HG03025 (cell line): ENCODE data around the gene BFSP2.
A peak's percentile ranks its signal among the peaks of the same experiment; 100 is the strongest.
"Not testable (repeated sequence)": the region's sequence is repeated elsewhere in the genome, so short reads cannot be mapped to it uniquely, and the experiment has no call there.

Experiments used
- ATAC-seq: cut with Tn5 transposase; IDR thresholded peaks from one replicate; pipeline ENCODE4 v1.9.1; 2021; ENCODE audit warnings: mild to moderate bottlenecking, moderate library complexity; ENCODE audit not compliant: unreplicated experiment, low FRiP score

Gene BFSP2

DNA sequence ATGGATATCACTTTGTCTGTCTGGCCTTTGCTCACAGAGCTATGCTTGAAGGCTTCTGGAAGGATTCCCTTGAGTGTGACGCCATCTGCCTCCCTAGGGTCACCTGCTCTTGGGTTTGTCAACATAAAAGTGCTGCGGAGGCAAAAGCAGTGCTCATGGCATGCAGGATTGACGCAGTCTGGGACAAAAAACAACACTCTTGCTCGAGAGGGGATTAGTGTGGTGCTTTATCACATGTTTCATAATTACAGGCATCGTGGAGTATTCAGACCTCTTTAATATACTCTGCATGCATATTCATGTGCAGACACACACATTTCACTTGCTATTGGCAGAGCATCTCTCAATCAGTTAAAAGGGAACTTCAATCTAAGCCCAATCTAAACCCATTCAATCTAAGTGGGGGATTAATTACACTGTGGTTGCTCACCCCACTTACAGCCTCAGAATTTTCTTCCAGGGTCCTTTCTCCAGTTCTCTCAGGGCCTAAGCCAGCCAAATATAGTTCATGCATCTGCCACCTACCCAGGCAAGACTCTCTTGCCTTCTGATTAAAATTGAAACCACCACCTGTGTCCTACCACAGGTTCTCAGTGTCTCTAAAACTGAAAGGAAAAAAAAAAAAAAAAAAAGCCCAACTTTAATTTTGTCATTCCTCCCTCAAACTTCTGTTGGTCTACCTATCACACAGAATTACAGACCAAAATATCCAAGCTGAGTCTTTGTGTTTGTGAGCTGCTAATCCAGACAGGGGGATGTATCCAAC is 75.6 kb downstream of the BFSP2 start:
- ATAC-seq = peak; percentile 81

DNA sequence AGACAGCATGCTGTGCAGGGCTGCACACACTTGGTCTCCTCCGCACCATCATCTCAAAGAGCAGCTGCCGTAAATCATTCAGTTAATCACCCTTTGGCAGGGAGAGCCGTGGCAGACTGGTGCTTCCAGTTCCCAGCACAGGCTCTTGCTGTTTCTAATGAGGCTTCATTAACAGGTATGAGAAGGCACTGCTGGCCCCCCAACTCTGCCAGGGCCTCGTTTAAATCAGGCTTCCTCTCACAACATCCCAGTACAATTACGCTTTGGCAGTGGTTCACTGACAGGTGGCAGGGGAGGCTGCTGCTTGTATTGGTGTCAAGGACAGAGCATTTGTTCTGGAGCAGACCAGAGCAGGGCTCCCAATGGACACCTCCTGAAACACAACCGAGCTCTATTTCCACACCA is 77.1 kb downstream of the BFSP2 start:
- no peak for ATAC-seq

DNA sequence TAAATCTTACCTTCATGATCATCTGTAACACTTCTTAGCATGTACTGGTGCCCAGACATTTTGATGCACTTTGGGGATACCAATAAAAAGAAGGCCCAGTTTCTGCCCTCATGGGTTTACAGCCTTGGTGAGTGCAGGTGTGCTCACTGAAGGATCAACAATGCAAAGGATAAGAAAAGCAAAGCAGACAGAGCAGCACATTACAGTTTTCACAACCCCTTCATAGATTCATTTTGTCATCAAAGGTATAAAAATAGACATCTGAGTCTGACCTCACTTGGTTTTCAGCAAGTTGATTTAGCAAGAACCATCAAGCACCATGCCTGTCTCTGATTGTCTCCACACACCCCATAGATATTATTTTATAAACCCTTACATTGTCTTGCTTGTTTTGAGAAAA is 77.6 kb downstream of the BFSP2 start:
- no peak for ATAC-seq

DNA sequence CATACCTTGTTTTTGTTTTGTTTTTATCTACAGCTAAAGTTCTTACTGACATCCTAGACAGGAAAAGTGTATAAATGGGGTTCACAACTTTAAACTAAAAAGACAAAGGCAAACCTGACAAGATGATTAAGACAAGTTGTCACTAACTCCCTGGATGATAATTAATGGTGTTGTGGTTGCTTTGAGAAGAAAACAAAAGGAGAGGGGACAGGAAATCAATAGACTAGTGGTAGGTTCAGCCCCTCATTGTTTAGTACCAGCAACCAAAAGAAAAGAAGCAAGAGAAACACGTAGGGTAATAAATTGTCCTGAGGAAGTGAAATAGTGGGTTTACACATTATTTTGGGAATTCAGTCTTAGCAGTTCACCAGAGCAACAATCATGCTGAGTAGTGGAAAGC is 78.8 kb downstream of the BFSP2 start:
- ATAC-seq = no peak

DNA sequence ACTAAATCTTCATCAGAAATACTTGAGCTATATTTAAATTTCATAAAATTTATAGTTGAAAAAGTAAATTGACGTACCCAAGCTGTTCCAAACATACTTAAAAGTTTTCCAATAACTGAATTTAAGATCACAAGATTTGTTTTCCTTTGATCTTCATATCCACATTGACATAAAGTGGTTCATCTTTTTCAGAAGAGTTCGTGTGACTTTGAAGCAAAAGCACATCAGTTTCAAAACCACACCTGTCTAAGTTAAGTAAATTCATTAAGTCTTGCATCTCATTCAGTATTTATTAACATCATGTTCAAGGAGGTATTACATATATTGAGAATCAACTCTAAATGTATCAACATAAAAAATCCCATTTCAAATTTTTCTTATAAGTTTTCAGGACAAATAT is 79.5 kb downstream of the BFSP2 start:
- no peak for ATAC-seq

DNA sequence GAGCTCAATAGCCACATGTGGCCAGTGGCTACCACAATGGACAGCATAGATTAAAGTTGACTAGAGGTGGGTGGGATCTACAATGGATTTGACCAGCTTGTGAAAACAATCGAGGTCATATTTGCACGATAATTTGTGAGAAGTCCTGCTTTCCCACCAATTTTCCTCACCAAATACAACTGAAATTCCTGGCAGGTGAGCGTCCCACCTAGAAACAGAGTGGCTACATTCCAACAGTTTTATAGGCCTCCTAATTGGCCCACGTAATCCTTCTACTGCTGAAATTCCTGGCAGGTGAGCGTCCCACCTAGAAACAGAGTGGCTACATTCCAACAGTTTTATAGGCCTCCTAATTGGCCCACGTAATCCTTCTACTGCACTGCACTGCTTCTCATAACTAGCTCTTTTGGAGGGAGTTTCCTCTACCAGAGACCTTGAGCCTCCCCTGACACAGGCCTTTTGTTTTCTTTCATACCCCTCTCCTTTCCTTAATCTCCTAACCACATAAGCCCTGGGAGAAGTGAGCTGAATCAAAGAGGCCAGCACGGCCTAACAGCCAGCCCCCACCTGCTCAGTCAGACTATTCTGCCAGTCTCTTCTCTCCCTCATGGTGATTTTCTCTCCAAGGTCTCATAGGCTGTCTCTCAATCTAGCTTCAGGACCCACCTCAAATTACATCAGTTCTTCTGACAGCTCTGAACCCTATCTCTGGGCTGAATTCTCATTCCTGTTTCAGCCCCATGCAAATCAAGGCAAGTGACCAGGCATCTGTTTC is 80.2 kb downstream of the BFSP2 start:
- peak; percentile 63 for ATAC-seq

DNA sequence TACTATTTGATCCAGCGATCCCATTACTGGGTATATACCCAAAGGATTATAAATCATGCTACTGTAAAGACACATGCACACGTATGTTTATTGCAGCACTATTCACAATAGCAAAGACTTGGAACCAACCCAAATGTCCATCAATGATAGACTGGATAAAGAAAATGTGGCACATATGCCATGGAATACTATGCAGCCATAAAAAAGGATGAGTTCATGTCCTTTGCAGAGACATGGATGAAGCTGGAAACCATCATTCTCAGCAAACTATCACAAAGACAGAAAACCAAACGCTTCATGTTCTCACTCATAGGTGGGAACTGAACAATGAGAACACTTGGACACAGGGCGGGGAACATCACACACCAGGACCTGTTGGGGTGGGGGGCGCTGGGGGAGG is 82.6 kb downstream of the BFSP2 start:
- not testable (repeated sequence) for ATAC-seq

DNA sequence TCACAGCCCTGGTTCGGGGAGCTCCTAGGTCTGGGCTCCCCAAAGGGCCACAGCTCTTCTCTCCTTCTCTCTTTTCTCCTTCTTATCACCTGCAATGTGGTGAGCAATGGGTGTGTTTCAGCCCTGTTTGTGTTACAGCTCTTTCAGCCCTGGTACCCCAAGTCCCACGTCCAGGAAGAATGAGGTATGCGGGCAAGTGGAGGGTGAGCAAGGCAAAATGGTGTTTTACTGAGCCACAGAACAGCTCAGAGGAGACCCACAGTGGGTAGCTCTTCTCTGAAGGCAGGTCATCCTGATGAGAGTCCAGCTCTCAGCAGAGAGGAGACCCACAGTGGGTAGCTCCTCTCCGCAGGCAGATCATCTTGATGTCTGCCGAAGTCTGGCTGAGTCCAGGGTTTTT is 86.8 kb downstream of the BFSP2 start:
- no peak for ATAC-seq

DNA sequence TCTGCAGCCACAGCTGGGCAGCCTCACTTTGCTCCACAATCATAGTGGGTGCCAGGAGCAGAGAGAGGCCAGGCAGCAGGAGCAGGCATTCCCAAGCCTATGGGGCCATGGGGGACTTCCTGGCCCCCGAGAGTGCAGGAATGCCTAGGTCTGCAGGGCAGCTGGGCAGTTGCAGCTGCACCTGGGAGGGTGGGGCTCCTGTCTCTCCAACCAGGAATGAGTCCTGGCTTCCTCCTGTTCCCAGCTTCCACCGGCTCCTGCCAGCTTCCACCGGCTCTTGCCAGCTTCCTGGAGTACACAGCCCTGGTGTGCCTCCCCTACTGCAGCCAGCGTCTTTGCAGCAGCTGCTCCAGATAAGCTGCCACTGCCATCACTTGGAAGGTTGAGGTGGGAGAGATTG is 87.3 kb downstream of the BFSP2 start:
- ATAC-seq = no peak

DNA sequence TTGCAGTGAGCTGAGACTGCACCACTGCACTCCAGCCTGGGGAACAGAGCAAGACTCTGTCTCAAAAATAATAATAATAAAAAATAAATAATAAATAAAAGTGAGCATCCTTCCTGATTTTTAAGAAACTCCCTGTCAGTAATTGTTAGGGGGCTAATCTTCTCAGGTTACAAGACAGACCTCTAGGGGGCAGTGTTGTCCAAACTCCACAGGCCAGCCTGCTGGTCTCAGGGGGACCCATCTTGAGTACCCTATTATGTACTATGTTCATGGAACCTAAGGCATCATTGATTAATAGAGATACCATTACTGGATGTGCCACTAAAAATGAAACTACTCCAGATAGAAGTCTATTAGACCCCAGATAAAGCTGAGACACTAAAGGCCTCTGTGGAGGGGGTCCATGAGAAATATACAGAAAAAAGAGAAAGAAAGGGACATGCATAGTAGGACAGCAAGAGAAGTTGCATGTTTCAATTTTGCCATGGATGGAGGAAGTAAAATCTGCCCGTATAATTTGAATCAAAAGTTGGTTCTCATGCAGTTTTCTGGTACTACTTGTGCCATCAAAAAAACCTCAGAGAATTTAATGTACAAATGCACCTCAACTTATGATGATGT is 88.2 kb downstream of the BFSP2 start:
- ATAC-seq = no peak

DNA sequence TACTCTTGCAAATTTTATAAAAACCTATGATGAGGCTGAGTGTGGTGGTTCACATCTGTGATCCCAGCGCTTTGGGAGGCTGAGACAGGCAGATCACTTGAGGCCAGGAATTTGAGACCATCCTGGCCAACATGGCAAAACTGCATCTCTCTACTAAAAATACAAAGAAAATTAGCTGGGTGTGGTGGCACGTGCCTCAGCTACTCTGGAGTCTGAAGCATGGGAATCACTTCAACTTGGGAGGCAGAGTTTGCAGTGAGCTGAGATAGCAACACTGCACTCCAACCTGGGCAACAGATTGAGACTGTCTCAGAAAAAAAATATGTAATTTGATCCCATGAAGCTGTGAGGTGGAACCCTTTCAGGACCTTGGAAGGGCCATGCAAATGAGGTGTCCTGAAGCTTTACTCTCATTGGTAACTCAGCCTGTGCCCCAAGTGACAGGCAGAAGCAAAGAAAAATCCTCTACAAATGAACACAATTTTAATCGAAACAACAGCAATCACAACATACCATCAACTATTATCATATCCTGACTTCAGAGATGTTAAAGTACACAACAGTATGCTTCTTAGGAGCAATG is 89.0 kb downstream of the BFSP2 start:
- ATAC-seq = no peak

DNA sequence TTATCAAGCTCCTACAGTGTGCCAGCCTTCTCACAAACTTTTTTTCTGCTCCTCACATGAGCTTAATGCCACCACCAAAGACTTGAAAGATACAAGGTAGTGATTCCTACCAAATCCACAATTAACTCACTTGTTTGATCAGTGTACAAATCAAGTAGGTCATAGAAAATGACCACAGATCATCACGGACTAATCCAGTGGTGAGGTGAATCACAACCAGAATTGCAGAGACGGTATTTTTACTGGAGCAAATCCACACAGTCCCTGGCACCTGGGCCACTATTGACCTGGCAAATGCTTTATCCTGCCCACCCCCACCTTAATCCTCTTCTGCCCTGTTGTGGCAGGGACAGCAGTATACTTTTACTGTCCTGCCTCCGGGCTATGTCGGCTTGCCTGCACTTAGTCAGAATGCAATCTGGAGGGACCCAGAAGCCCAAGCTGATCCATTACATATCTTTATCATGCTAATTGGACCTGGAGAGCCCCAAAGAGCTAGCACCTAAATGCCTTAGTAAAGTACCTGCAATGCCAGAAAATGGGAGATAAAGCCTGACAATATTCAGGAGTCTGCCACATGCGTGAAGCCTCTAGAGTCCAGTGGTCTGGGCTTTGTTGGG is 89.7 kb downstream of the BFSP2 start:
- ATAC-seq = no peak

DNA sequence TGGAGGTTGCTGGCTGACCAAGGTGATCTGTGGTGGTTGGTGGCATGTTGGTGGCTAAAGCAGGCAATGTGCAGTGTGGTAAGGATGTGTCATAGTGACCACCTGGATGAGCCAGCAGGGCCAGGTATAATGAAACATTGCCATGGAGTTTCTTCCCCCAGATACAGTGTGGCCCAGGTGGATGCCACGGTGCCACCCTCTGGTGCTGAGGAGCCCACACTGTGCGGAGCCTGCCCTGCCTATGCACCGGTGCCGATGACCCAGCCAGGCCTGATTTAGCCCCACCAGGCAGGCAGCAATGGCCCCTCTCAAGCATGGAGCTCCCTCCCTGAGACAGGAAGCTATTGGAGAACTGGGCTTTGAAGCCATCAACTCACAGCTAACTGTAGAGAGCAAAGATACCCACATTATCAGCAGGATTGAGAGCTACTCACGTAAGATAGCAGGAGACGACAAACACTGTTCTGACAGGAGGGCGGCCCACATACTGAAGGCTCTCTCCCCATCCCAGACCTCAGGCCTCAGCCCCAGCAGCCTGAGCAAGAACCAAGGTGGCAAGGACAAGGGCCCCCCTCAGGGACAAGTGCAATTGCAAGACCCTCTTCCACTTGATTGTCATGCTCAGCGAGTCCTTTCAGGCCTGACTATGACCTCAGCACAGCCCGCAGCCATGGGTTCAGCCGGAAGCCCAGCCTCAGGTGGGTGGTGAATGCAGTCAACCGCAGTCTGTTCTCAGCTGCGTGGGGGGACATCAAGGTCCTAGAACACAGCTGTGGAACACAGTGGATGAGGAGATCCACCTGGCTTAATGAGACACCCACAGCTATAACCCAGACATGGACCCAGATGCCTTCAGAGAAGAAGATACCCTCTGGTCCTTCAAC is 90.9 kb downstream of the BFSP2 start:
- peak; percentile 86 for ATAC-seq

DNA sequence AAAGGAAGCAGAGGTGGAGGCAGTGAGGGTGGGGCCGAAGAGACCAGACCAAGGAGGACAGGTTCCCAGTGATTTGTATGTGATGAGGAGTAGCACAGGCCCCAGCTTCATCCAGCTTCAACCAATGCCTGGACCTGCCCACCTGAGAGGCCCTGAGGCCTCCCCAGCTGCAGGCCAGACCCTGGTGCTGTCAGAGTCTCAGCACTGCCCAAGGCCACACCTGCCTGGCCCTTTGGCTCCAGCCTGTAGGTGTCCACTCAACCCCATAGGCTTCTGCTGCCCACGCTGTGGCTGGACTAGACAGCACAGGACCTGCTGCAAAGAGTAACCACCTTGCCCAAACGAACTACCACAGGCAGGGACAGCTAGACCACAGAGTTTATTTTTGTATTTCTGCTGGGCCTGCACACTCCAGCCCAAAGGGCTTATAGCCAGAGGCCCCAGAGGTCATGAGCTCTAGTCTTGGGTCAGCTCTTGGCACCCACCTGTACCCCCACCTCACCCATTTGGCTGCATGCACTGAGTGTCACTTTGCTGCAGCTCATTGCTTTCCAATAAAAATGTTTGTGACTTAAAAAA is 91.7 kb downstream of the BFSP2 start:
- ATAC-seq = peak; percentile 8

DNA sequence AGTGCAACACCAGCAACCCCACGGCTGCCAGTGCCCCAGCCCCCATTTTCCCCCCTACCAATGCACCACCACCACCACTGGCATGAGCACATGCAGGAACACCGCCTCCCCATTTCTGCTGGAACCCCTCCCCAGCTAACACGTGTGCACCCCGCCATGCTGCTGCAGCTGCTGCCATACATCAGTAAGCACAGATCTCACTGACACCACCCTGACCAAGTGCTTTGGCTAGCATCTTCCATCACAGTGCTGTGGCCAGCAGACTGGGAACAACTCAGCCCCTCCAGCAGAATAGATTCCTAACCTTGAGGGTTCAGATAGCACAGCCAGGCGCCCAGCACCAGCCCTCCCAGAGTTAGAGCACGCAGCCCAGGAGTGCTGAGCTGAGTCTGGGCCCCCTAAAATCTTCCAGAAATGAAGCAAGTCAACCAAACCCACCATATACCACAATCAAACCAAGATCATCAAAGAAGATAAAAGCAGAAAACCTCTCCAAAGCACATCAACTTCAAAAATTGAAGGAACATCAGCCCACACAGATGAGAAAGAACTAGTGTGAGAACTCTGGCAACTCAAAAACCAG is 92.4 kb downstream of the BFSP2 start:
- ATAC-seq = no peak

DNA sequence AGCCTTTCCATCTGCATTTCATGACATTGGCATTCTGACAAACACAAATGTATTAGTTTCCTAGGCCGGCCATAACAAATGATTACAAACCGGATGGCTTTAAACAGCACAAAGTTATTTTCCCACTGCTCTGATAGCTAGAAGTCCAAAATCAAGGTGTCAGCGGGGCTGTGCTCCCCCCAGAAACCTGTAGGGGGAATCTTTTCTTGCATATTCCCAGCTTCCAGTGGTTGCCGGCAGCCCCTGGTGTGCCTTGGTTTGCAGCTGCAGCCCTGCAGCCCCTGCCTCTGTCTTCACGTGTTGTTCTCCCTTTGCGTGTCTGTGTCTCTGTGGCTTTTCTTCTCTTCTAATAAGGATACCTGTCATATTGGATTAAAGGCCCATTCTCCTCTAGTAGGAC is 94.6 kb downstream of the BFSP2 start:
- no peak for ATAC-seq

DNA sequence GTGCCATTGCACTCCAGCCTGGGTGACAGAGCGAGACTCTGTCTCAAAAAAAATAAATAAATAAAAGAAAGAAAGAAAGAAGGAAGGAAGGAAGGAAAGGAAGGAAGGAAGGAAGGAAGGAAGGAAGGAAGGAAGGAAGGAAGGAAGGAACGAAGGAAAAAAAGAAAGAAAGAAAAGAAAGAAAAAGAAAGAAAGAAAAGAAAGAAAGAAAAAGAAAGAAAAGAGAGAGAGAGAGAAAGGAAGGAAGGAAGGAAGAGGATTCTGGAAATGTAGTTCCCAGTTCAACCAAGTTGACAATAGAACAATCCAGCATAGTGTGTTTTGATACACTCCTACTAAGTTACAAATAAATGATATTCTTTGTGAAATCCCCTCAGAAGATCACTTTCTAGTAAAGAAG is 102.7 kb downstream of the BFSP2 start:
- ATAC-seq = not testable (repeated sequence)

DNA sequence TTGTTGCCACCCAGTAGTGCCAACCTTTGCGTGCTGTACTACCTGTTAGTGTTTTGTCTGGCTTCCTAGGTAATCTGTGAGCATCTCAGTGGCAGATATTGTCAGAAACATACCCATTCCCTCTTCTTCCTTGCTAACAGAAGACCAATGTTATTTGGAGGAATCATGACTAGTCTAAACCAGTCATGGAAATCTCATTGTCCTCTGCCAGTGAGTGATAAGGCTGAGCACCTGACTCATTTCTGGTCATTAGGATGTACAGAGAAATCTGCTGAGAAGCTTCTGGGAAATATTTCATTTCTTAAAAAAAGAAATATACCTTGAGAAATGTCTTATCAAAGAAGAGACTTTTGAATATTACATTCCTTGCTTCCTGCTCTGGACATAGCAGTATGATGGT is 103.6 kb downstream of the BFSP2 start:
- ATAC-seq = no peak

DNA sequence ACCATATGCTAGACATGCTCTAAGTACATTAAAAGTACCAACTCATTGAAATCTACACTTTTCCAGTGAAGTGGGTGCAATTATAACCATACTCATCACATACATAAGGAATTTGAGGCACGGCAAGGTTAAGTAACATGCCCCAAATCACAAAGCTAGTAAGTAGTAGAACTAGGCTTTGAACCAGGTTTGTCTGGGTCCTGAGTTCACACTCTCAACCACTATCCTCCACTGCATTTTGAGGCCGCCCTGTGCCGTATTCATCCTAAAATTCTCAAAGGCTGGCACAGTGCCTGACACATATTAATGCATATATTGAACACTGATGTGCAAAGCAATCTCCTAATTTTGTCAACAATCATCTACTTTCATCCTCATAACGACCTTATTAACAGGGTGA is 104.9 kb downstream of the BFSP2 start:
- ATAC-seq = no peak
